ENCODE measurements around the gene ALG12.

The ALG12 gene

GRCh38 chr22:49942565-49943404, 24.5 kb upstream of the ALG12 start:
- Mint-ChIP-seq H3K36me3 (no peaks in the 10 kb centered on the region), H3K27me3 (no peaks in the 10 kb centered on the region), H3K4me3 (no peak overlapping the region), H3K4me1 (peaks cover 16% of the 10 kb centered on the region), H3K27ac (no peak overlapping the region), H3K9me3 (no peaks in the 10 kb centered on the region)

- Mint-ChIP-seq H3K27me3 (no peaks in the 10 kb centered on the region), H3K4me3 (no peak overlapping the region), H3K4me1 (peaks cover 18% of the 10 kb centered on the region), H3K27ac (no peak overlapping the region), H3K36me3 (no peaks in the 10 kb centered on the region), H3K9me3 (no peaks in the 10 kb centered on the region)
Measured at GRCh38 chr22:49941507-49942316, 23.5 kb upstream of the ALG12 start.

DNA sequence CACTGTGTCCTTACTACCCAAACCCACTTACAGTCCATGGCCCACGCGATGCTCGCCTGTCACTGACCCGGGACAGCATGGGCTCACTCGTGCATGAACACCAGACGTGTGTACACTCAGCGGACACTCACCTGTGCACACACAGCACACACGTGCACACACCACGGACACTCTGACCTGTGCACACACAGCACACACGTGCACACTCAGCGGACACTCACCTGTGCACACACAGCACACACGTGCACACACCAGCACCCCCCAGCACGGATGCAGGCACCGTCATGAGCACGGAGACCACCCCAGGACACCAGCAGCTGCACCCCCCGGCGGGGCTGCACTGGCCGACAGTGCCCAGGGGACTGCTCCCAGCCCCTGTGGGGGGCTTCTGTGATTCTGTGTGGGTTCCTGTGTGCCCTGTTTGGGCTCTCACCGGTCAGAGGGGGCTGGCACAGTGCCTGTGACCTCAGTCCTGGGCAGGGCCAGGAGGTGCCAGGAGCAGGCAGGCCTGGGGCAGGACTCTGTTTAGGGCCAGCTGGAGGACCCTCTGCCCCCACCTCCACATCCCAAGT, 20.4 kb upstream of the ALG12 start:
- no peaks in the 10 kb centered on the region for H3K9me3 Mint-ChIP-seq
- no peak overlapping the region for H3K27ac Mint-ChIP-seq
- peaks cover 5% of the 10 kb centered on the region for H3K4me1 Mint-ChIP-seq
- H3K4me3 Mint-ChIP-seq: no peak overlapping the region
- no peaks in the 10 kb centered on the region for H3K36me3 Mint-ChIP-seq
- no peaks in the 10 kb centered on the region for H3K27me3 Mint-ChIP-seq

- H3K4me3 Mint-ChIP-seq: no peak overlapping the region
- H3K36me3 Mint-ChIP-seq: no peaks in the 10 kb centered on the region
- H3K4me1 Mint-ChIP-seq: peaks cover 11% of the 10 kb centered on the region
- H3K9me3 Mint-ChIP-seq: no peaks in the 10 kb centered on the region
- H3K27me3 Mint-ChIP-seq: no peaks in the 10 kb centered on the region
- no peak overlapping the region for H3K27ac Mint-ChIP-seq
Measured at GRCh38 chr22:49937758-49938564, 19.7 kb upstream of the ALG12 start.

- Mint-ChIP-seq H3K36me3 (no peaks in the 10 kb centered on the region), H3K9me3 (no peaks in the 10 kb centered on the region), H3K4me3 (peak overlapping the region; percentile 78), H3K4me1 (peaks cover 15% of the 10 kb centered on the region), H3K27me3 (no peaks in the 10 kb centered on the region), H3K27ac (peak overlapping the region; percentile 70)
Measured at GRCh38 chr22:49936973-49937757, 18.9 kb upstream of the ALG12 start.

GRCh38 chr22:49936018-49936972, 18.1 kb upstream of the ALG12 start:
- H3K4me1 Mint-ChIP-seq: peaks cover 20% of the 10 kb centered on the region
- H3K9me3 Mint-ChIP-seq: no peaks in the 10 kb centered on the region
- H3K4me3 Mint-ChIP-seq: peak overlapping the region; percentile 78
- no peaks in the 10 kb centered on the region for H3K36me3 Mint-ChIP-seq
- H3K27me3 Mint-ChIP-seq: no peaks in the 10 kb centered on the region
- peak overlapping the region; percentile 70 for H3K27ac Mint-ChIP-seq

- no peak overlapping the region for H3K27ac Mint-ChIP-seq
- no peak overlapping the region for H3K4me3 Mint-ChIP-seq
- no peaks in the 10 kb centered on the region for H3K27me3 Mint-ChIP-seq
- peaks cover 27% of the 10 kb centered on the region for H3K4me1 Mint-ChIP-seq
- no peaks in the 10 kb centered on the region for H3K9me3 Mint-ChIP-seq
- no peaks in the 10 kb centered on the region for H3K36me3 Mint-ChIP-seq
Measured at GRCh38 chr22:49935561-49935960, 17.3 kb upstream of the ALG12 start.

DNA sequence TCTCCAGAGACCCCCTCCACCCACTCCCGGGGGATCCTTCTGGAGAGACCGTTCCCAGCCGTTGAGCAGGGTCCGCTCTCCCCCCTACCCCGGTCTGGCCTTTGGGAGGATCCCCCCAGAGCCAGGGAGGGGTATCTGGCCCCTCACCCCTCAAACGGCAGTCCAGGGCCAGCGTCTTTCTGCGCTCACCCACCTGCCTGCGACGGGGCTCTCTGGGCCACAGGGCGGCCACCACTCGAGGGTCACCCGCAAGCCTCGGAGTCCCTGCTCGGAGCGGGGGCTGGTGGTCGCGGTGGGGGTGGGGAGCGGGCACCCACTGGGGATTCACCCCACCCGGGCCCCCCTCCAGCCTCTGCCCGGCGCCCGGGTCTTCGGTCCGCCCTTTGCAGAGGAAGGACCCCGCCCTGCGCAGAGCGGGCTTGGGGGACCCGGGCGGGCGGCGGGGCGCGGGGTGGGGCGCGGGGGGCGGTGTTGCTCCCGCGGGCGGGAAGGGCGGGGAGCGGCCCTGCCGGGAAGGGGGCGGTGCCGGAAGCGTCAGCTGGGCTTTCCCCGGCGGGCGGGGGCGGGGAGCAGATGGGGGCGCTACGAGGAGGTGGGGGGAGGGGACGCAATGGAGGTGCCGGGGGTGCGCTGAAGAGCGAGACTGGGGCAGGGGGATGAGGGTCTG, 16.8 kb upstream of the ALG12 start:
- no peaks in the 10 kb centered on the region for H3K27me3 Mint-ChIP-seq
- no peaks in the 10 kb centered on the region for H3K9me3 Mint-ChIP-seq
- no peaks in the 10 kb centered on the region for H3K36me3 Mint-ChIP-seq
- H3K4me1 Mint-ChIP-seq: peaks cover 33% of the 10 kb centered on the region
- no peak overlapping the region for H3K27ac Mint-ChIP-seq
- peak overlapping the region; percentile 33 for H3K4me3 Mint-ChIP-seq

- Mint-ChIP-seq H3K9me3 (no peaks in the 10 kb centered on the region), H3K4me3 (peak overlapping the region; percentile 19), H3K4me1 (peaks cover 35% of the 10 kb centered on the region), H3K27me3 (no peaks in the 10 kb centered on the region), H3K36me3 (no peaks in the 10 kb centered on the region), H3K27ac (no peak overlapping the region)
Measured at GRCh38 chr22:49934160-49934890, 16.1 kb upstream of the ALG12 start.

- peak overlapping the region; percentile 11 for H3K27ac Mint-ChIP-seq
- H3K9me3 Mint-ChIP-seq: no peaks in the 10 kb centered on the region
- no peaks in the 10 kb centered on the region for H3K27me3 Mint-ChIP-seq
- H3K4me1 Mint-ChIP-seq: peaks cover 35% of the 10 kb centered on the region
- no peaks in the 10 kb centered on the region for H3K36me3 Mint-ChIP-seq
- peak overlapping the region; percentile 19 for H3K4me3 Mint-ChIP-seq
Measured at GRCh38 chr22:49933236-49934159, 15.3 kb upstream of the ALG12 start.

DNA sequence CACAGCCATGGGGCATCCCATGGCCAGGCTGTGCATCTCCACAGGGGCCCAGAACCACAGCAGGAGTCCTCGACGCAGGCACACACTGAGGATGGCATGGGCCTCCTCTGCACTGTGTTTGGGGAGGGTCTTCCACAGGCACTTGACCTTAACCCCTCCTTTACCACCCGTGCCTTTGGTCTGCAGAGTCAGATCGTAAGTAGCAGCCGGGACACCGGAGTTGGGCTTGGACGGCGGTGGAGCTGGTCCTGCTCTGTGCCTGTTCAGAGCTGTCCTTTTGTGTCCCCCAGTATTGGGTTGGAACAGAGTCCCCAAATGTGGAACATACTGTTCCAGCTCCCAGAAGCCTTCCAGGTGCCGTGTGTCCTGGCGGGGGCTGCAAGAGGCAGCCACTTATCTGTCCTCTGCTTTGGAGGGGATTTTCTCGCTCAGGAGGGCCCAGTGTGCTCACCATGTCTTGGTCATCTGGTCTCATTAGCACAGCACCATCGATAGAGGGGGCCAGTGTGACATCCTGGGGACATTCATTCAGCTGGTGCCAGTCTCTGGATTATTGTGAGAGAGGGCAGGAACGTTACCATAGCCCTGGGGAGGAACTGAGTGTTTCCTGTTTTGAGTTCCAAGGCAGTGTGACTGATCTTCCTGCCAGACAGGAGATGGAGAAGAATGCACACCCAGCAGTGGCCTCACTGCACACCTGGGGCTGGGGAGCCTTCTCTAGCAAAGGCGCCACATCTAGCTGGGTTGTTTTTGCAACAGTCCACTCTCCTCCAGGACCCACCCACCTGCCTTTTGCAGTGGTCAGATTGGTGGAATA, 12.6 kb upstream of the ALG12 start:
- H3K27ac Mint-ChIP-seq: peak overlapping the region; percentile 30
- peaks cover 43% of the 10 kb centered on the region for H3K4me1 Mint-ChIP-seq
- H3K36me3 Mint-ChIP-seq: peaks cover 2% of the 10 kb centered on the region
- no peaks in the 10 kb centered on the region for H3K9me3 Mint-ChIP-seq
- H3K27me3 Mint-ChIP-seq: no peaks in the 10 kb centered on the region
- peak overlapping the region; percentile 59 for H3K4me3 Mint-ChIP-seq
